RPMI8226 (cell line): ENCODE results near the gene GARS1.
"Not testable (repeated sequence)": the region's sequence is repeated elsewhere in the genome, so short reads cannot be mapped to it uniquely, and the experiment has no call there.

Experiments used
- DNase-seq: peaks from one replicate; pipeline ENCODE4 v3.0.0-alpha.2; 2015

Gene GARS1

DNA sequence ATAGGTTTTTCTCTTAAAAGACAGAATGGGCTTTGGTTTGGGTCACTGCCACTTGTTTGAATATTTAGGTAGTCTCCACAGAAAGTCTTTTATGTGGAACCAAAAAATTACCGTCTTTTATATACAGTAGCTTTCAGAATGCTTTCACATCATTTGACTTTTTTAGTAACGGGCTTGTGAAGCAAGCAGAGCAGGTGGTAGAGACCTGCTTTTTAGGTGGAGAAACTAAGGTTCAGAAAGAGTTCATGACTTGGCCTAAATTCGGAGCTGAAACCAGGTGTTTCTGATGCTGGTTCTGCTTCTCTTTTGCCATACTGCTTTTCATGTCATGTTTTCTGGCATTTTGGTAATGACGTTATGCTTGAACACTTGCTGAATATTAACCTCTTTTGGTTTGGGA, 36.3 kb downstream of the GARS1 start:
- no peak for DNase-seq

DNA sequence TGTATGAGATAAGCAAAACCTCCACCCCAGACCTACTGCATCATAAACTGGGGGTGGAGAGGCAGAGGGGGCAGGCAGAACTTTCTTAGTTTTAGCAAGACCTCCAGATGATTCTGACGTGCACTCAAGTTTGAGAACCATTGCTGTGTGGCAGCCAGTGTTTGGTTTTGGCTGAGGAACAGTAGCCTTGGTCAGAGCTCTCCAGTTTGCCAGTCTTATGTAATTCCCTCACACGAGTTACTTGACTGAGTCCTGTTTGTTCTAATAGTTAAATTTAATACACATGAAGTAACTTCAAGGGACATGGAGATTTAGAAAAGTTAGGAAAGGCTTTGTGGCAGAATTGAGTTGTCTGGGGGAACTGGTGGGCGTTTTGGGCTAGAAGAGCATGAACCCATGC, 38.5 kb downstream of the GARS1 start:
- no peak for DNase-seq

DNA sequence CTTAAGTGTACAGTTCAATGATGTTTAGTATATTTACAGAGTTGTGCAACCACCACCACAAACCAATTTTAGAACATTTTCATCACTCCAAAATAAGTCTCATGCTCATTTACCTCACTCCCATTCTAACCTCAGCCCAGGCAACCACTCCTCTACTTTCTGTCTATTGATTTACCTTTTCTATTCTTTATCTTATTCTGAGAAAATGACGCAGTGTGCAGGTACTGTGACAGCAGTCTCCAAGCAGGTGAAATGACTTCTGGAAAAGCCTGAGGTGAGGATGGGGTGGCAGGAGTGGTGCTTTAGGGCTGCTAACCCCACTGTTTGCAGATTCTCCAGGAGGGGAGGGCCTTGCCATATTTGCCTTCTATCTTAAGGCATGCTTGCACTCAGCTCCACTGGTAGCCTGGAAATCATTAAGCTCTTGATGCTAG, 39.5 kb downstream of the GARS1 start:
- DNase-seq, result no peak

DNA sequence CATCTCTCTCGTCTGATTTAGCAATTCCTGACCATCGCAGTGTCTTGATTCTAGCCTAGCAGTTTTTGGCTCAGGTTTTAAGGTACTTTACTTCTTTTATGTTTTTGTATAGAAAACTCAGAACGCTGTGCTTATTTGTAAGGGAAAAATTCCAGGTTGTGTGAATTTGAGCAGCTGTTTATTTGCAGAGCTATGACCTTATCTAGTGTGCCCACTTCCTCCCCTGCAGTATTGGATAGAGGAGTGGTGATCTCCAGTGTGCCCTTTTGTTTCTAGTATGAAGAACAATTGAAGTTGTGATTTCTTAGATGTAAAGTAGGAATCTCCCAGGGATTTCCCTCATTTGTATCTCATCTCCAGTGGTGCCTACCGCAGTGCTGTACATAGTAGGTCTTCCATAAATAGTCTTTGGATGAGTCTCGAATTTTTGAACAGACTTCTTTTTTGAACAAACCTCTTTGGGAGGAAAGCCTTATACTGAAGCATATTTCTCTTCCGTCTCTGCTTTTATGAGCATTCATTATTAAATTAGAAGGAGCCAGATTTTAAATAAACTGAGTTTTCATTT, 40.0 kb downstream of the GARS1 start:
- DNase-seq, result no peak

DNA sequence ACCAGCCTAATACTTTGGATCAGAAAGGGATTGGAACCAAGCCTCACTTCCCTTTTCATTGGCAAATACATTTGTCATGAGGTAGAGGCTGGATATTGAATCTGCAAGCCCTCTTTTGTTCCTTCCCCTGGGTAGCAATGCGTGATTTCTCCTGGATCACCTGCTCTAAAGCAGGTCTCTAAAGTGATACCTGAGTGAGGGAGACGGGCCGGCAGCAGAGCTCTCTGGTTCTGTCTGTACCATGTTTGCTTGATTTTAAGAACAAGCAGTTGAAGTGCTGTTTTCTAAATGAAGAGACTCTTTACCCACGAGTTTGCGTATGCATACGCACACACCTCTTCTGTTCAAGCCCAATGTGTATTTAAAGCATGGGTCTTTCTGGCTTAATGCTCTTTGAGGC, 41.1 kb downstream of the GARS1 start:
- no peak for DNase-seq

DNA sequence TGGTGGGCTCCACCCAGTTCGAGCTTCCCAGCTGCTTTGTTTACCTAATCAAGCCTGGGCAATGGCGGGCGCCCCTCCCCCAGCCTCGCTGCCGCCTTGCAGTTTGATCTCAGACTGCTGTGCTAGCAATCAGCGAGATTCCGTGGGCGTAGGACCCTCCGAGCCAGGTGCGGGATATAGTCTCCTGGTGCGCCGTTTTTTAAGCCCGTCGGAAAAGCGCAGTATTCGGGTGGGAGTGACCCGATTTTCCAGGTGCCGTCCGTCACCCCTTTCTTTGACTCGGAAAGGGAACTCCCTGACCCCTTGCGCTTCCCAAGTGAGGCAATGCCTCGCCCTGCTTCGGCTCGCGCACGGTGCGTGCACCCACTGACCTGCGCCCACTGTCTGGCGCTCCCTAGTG, 47.6 kb downstream of the GARS1 start:
- DNase-seq, result not testable (repeated sequence)

DNA sequence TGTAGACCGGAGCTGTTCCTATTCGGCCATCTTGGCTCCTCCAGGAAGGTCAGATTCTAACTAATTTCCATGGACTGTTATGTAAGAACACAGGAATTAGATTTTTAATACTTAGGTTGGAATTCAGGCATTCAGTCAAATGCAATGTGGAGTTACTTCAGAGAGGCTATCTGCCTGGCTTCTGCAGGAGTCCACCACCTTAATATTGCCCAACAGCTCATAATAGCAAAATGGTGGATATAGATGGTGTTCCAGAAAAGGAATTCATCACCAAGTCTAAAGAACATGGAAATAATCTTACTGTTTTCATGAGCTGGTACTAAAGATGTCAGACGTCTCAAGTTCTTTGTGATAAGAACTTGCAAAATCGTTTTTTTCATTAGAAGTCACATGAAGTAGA, 48.1 kb downstream of the GARS1 start:
- no peak for DNase-seq

DNA sequence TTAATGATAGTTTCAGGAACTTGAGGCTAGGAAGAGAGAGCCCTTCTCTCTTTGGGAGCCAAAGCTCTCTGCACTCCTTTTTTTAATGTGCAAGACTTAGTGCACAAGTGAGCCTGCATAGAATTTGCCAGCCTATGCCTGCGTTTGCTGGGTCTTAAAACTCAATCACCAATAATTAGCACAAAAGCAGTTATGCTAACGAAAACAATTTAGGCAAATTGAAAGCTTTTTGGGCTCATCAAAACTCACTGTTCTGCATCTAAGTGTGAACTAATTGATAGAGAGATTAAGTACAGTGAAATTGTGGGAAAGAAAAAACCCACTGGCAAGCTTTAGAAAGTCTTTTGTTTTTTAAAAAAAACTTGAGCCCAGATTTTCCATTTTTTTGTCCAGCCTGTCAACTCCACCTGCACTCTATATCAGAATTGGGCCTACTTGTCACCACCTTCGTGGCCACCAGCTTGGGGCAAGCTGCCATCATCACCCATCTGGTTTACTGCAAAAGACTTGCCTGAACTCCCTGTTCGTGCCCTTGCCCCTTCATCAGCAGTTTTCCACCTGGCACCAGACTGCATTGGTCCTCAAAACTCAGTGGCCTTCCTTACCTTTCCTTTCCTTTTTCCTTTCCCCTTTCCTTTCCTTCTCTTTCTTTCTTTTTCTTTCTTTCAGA, 49.7 kb downstream of the GARS1 start:
- no peak for DNase-seq

DNA sequence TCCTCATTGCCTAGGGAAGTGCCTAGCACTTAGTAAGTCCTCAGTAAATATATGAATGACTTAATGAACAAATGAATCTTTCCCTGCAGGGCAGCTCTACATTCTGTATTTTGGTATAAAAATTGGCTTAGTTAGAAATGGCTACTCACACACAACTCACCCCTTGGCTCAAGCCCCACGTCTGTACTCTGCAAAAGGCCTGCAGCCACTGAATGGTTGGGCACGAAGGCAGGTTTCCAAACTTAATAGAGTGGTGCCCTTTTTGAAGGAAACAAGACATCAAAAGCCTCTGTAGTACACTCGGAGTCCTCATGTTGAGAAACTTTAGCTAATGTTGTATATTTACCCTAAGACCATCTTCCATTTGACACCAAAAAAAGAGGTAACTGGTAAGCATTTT, 51.0 kb downstream of the GARS1 start:
- no peak for DNase-seq

DNA sequence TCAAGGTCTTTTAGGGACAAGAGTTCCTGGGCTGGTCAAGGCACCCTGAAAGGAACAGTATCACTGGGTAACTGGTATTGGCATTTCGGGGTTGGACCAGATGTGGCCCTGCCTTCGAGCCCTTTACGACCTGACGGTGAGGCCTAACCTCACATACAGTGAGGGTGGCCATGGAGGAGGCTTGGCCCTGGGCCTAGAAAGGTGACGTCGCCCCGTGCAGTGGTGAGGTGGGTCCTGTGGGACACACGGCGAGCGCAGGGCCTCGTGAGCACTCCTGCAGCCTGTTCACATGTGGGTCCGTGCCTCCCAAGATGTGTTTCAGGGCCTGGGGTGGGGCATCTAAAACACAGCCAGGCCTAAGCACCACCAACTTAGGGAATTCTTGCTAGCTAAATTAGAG, 51.5 kb downstream of the GARS1 start:
- DNase-seq, result no peak

DNA sequence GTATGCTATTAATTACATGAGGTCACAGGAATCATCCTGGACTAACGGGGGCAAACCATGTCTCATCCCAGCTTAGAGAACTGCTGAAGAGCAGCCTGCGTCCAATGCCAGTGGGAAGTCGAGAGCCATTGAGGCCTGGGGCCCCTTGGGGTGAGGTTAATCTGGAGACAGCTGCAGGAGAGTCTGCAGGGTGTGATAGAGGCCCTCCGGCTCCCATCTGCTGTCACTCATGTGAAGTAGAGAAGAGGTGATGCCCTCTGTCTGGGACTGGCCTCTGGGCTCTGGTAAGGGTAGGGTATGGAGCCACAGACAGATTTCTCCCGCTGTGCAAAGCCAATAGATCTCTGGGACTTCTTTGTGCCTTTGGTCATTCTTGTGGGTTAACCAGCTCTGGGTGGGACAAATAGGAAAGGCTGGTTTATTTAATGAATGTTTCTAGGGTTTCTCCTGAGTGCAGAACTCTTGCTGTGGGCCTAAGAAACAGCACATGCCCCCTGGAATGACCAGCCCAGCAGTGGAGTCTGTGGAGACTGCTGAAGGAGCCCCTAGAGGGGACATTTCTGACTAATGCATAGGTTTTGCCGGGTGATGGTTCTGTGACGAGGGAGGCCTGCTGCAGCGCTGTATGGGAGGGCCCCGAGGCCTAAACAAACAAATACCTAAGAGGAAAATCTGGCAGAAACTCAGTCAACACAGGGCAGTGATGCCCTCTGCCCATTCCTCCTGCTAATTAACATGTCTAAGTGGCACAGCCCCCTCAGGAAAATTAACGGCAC, 53.1 kb downstream of the GARS1 start:
- DNase-seq, result no peak

DNA sequence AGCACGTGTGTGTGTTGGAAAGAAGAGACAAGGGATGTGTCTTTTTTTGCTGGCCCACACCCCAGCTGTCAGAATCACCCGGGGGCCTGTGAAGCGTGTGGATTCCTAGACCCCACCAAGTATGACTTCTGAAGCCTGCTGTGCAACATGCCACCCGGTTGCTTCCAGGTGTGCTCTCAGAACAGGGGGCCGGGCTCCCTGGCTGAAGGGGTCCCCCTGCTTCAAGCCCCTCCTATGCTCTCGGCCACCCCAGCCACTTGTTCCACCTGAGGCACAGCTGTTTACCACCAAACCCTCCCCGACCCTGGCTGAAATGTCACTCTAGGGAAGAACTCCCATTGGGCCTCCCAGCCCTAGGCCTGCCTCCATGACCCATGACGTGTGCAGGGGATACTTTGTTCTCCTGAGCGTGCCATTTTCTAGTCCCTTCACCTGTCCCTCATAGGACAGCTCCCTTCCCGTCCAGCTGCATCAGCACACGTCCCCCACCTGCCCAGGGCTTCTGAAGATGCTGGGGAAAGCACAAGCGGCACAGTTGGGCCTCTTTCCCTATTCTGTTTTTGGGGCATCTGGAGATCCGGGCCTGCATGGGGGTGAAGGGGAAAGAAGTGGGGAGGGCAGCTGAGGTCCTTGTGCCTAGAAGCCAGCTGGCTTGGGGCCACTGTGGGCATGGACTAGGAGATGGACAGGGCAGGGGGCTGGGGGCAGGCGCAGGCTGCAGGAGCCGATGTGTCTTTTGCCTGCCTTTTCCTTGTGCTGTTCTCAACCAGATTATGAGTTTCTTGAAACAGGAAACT, 54.3 kb downstream of the GARS1 start:
- DNase-seq, result no peak

DNA sequence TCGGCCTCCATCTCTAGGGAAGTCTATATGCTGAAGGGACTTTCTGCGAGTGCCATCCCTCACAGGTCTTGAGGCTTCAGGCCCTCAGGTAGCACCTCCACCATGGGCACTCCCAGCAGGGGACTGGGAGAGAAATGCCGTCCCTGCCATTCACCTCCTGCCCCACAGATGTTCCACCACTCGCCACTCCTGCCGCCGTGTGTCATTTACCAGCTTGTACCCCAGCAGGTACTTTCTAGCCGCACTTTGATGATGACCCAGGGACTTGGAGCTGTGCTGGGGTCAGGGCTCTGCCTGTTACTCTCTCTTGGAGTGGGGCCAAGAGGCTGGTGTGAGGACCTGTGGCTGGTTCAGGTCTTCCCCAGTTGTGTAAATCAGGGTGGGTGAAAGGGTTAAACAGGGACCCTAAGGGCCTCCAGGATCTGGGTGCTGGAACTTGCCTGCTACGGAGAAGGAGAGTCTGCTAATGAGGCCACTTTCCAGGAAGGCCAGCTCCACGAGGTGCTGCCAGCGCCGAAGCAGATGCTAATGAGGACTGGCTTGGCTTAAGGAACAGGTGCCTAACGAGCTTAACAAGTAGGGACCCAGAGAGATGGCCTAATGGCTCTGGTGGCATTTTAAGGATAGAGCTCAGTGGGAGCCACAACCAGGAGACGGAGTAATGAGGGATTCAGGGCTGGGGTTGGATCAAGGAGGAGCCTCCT, 55.2 kb downstream of the GARS1 start:
- no peak for DNase-seq

DNA sequence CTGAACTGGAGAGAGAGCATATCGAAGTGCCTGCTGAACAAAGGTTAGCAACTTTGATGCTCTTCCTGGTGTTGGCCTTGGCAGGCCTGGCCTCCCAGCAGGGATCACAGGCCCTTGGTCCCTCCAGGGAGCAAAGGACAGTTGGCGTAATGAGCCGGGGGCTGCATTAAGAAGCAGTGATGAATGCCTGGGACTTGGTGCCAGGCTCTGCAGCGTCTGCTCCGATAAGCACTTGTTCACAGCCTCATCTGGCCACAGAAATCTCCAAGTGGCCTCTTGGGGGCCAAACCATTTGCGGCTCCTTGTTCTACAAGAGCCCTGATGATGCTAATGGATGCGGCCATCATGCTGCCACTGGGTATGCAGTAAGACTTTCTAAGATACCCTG, 55.7 kb downstream of the GARS1 start:
- no peak for DNase-seq

DNA sequence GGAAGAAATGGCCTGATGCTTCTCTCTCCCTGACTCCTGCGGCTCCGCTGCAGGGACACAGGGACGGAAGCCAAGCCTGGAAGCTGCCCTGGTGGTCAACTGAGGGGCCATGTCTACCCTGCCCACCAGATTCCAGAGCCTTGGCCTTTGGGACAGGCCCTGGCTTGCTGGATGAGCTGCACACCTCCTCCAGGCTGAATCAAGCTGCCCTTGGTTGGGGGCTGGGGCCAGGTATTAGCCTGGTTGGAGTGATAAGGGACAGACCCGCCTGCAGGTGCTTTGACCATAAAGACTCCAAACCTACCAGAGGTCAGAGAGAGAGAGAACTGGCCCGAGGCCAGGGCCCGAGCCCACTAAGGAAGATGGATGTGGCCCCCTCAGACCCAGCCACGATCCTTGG, 57.5 kb downstream of the GARS1 start:
- DNase-seq, result no peak

DNA sequence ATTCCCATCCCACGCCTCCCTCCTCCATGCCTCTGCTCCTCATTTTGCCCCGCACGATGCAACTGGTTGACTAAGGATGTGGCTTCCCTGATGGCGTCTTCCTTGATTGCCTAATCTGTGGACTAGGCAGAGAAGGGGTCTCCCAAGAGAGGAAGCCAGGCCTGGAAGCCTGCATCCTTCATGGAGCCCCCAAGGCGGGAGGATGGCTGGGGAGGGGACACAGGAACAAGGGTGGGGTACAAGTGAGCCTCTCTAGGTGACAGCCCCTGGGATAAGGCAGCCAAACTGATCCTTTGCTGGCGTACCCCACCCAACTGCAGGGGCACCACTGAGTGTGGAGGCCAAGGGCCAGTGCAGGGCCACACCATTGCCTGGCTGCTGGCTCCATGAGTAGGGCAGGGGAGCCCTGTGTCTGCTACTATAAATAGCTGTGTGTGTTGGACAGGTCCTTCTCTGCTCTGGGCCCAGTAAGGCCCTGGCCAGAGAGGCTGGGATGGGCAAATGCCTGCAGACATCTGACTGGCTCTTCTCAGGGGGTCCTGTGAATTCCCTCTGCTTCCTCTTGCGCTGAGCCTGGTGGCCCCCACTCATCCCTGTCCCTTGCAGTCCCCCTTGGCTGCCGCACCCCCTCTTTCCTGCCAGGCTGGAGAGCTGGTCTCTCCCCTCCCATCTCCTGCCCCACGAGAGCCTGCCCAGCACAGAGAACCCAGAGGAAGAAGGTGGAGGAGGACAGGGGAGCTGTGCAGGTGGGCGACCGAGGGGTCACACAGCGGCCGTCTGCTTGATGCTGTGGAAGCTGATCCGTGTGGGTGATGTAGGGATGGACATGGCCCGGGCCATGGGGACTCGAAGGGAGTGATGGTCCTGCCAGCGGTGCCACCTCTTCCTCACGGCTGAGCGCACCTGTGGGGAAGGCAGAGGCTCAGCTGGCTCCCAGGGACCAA, 58.3 kb downstream of the GARS1 start:
- no peak for DNase-seq

DNA sequence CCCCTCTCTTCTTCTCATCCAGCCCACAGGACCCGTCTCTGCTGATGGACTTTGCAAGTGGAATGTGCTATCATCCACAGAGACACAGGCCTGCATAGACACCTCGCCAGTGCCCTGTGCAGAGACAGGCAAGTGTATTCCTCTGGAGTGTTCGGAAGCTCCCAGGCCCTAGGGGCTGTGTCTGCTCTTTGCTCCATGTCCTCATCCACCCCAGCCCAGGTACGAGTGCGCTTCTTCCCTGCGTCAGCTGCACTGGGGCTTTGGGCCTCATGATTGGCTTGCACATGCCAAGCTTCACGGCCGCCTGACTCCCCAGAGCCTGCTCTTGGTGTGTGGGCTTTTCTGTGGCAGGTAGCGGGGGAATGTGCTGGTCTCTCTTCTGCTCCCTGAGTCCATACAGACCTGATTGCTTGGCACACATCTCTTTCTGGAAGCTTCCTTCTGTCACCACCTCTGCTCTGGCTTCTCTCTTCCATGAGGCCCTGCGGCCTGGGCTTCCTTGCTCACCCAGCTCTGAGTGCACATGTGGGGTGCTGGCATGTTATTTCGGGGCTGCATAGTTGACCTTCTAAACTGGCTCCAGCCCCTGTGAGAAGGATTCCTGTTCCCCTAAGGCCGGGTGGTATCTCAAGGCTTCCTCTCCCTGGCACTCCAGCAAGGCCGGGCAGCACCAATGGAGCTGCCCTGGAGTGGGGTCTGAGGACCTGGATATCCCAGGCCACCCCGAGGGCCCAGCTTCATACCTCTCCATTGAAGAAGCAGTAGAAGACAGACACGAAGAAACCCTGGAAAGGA, 59.8 kb downstream of the GARS1 start:
- DNase-seq, result no peak

DNA sequence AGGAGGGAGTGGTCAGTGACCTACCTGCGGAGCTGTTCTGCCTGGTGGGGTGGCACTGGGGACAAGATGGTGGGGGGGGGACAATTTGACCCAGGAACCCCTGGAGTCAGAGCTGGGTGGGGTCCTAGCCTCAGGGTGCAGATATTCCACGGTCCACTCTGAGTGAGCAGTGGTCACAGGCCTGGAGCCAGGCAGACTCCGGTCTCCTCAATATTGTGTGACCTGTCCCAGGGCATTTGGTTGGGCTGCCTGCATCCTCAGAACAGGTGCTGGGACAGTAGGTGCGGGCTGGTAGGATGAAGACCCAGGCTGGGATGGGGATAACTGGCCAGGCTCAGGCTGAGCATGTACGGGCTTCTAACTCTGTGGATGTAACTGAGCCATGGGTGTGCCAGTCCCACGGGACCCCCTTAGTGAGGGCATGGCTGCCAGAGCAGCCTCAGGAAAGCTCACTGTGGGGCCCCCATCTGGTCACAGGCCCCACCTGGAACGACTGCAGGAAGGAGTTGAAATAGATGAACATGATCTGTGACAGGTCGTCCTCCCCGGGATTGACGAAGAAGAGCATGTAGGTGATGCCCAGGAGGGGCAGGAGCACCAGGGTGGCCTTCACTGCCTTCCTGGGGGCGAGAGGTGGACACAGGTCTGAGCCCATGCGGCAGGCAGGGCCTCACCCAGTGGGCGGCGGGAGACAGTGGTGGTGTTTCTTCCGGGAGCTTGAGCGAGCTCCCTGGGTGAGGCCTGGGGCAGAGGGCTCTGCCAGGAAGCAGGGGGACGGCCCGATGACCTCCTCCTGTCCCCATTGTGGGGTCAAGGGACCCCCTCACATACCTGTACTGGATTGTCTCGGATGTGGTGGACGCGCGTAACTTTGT, 60.7 kb downstream of the GARS1 start:
- DNase-seq, result no peak

DNA sequence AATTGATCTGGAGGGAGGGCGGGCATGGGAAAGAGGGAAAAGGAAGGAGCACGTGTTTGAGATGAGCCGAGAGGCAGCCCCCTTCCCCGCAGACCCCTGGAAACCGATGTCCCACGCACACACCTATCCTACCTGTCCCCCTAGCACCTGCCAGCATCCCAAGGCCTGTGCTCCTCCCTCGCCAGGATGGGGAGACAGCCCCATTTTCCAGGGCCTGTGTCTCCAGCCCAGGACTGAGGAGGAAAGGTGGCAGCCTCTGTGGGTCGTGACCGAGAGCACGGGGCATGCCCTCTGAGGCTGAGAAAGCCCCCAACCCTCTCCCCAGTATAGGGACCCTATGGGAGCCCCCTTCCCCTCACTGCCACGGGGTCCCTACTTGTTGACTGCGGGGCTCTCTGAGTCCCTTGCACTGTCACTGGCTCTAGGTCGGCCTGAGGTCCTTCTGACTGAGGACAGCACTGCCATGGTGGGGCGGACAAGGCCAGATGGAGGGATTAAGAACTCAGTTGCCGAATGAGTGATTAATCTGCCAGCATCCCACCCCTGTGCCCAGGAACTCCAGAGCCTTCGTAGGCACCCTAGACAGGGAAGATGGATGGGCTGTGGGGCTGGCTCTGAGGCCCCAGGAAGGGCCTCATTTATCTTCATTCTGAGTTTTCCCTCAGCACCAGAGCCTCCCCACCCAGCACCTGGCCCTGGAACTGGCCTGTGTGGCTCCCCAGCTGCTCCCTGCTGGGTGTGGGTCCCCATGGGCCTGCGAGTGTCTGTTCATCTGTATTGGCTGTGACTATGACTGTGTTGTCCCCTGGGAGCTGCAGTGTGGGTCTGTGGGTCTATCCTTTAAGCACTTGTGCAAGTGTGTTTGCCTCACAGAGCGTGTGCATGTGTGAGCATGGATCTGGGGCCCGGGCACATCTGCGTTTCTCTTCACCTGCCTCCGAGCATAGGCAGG, 61.6 kb downstream of the GARS1 start:
- no peak for DNase-seq
